Inflammatory macrophage treated with lipopolysaccharide for 4 hours (primary cell): Measurements from ENCODE around the gene PLXND1.
A peak's percentile ranks its signal among the peaks of the same experiment; 100 is the strongest.

Experiments used
- DNase-seq: peaks from one replicate; pipeline ENCODE4 v3.0.0-alpha.2; 2020

The PLXND1 gene

DNA sequence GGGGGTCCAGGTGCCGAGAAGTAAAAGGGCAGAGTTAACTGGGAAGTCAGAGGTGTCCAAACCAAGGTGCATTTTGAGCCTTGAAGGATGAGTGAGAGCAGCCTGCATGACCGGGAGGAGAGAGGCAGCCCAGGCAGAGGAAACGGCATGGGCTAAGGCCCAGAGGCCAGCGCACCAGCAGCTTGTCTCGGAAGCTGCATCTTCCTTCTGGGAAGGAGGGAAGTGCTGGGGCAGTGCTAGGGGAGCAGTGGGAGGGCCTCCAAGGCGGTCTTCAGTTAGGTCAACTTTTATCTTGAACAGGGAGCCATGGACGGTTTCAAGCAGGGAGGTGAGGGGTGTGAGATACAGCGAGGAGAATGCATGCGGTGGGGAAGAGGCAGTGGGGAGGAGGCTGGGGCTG is 62.5 kb downstream of the PLXND1 start:
- DNase-seq, result no peak

DNA sequence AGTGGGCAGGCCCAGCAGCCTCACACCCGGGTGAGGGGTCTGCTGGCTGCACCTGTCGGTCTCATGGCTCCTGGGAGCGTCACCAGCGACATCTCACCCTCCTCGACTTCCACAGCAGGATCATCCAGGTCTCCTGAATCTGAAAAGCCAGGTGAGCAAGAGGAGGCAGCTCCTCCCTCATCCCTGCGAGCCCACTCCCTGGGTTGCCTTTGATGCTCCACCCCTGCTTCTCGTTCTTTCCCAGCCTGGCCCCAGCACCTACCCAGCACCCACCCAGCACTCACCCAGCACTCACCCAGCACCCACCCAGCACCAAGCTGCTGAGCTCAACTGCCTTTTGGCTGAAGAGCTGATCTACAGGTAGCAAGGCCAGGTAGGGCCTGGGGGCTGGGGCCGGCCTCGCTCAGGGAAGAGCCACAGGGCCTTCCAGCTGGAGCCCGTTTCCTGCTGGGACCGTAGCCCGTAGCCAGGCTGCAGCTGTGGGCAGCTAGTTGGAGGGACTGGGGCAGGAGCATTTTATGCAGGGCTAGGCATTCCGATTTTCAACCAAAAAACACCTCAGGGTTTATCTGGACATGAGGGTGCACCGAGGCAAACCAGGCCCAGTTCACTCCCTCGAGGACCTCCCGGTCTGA is 63.2 kb downstream of the PLXND1 start, which contains the start of gene H1-8:
H1-8 (plus strand) TSS at position 20 of the 635 bp plus-strand sequence; CDS start at position 64, 44 bp downstream.
- no peak for DNase-seq

DNA sequence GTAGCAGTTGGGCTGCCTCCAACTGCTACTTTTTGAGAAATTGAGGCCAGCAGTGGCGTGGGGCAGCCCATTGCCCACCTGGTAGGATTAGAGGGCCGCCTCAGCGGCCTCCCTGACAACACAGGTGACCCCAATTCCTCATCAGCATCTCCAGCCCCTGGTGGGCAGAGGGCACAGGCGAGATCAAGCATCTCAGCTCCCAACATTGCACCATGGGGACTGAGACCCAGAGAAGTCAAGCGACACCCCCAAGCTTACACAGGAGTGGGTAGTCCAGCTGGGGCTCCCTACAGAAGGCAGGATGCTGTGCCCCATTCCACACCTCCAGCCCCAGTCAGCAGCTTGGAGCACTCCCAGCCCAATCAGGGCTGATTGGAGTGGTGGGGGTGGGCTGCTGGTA is 63.7 kb downstream of the PLXND1 start:
- no peak for DNase-seq

DNA sequence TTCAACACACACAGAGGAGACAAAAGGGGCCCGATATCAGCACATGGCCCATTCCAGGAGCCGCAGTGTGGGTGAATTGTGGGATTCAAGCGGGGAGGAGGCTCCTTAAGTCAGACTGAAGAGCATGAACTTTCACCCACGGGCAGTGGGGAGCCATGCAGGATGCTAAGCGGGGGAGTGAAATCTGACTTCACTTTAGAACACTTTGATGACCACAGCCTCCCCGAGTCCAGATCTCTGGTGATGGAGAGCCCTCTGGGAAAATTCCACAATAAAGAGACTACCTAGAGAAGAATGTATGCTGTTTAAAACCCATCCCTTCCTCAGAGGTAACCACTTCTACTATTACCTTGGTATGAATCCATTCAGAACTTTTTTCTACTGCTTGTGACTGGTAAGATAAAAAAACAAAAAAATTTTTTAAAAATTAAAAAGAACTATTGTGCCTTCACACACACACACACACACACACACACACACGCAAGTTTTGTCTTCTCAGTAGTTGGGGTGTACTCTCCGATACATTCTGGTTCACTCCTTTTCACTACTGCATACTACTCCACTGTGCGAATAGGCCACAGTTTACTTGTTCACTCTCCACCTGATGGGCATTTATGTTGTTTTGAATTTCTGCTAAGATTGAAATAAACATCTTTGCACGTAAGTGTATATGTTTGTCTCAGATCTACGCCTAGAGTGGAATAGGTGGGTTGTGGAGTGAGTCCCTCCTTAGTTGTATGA is 65.5 kb downstream of the PLXND1 start:
- DNase-seq, result no peak

DNA sequence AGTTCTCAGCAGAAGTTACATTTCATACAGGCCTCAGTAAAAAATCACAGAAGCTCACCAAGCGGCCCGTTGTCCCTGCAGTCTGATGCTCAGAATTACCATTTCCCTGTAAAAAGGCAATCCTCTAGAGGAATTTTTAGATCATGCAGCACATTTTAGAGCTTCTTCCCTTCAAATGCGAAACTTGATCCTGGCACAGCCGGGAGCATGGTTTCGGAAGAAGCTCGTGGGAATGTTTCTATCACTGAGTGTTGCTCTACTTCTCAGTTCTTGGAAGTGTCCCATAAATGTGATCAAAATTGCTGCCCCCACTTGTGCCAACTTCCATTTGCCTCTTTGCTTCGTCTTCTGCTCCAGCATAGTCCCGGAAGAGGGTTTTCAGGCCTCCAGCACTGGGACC is 67.3 kb downstream of the PLXND1 start:
- no peak for DNase-seq

DNA sequence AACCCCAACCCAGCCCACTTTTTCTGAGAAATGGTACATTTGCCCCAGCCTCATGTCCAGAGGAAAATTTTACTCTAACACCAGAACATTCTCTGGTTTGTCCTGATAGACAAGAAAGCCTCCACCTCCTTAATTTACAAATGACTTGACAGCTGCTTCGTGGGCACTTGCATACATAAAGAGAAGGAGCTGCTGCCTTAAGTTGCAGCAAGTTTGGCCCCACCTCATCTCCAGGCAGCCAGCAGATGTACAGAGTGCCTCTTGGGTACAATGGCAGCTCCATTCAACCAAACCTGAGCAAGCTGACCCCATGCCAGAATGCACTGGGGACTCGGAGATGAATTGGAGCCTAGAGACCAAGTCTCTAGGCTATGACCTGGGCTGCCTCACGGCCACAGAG is 69.7 kb downstream of the PLXND1 start:
- DNase-seq, result no peak

DNA sequence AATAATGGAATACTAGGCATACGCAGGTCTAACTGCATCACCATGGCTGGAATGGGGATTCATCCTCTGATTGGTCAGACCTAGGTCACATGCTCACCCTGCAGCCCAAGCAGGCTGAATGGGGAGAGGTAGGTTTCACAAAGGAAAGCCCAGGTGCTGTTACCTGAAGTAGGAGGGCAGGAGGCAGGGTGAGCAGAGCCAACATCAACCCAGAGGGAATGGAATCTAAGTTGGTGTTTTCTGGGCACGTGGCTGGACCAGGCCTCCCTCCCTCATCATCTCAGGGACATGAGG is 70.2 kb downstream of the PLXND1 start:
- DNase-seq, result no peak

DNA sequence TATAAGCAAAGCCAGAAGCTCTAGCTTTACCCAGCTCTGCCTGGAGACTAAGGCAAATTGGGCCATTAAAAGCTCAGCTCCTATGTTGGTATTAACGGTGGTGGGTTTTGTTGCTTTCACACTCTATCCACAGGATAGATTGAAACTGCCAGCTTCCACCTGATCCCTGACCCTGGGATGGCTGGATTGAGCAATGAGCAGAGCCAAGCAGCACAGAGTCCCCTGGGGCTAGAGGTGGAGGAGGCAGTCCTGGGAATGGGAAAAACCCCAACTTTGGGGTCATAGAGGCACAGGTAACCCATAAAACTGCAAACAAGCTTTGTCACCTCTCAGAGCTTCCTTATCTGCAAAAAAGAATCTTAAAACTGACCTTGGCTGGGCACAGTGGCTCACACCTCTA is 71.4 kb downstream of the PLXND1 start:
- DNase-seq, result no peak

DNA sequence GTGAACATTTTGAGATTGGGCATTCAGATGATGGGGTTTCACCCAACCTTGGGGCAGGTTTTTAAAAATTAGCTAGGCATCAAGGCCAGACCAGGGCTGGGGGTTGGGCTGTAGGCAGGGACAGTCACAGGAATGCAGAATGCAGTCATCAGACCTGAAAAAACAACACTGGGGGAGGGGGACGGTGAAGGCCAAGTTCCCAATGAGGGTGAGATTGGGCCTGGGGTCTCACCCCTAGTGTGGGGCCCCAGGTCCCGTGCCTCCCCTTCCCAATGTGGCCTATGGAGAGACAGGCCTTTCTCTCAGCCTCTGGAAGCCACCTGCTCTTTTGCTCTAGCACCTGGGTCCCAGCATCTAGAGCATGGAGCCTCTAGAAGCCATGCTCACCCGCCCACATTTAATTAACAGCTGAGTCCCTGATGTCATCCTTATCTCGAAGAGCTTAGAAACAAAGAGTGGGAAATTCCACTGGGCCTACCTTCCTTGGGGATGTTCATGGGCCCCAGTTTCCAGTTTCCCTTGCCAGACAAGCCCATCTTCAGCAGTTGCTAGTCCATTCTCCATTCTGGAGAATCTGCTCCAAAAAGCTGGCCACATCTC is 71.9 kb downstream of the PLXND1 start:
- peak; percentile 35 for DNase-seq

DNA sequence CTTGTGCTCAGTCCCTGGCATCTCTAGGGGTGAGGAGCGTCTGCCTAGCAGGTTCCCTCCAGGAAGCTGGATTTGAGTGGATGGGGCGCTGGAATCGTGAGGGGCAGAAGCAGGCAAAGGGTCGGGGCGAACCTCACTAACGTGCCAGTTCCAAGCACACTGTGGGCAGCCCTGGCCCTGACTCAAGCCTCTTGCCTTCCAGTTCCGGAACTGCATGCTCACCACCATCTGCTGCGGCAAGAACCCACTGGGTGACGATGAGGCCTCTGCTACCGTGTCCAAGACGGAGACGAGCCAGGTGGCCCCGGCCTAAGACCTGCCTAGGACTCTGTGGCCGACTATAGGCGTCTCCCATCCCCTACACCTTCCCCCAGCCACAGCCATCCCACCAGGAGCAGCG is 73.1 kb downstream of the PLXND1 start:
- DNase-seq, result no peak

DNA sequence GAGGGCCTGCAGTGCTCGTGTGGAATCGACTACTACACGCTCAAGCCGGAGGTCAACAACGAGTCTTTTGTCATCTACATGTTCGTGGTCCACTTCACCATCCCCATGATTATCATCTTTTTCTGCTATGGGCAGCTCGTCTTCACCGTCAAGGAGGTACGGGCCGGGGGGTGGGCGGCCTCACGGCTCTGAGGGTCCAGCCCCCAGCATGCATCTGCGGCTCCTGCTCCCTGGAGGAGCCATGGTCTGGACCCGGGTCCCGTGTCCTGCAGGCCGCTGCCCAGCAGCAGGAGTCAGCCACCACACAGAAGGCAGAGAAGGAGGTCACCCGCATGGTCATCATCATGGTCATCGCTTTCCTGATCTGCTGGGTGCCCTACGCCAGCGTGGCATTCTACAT is 74.2 kb downstream of the PLXND1 start:
- no peak for DNase-seq

DNA sequence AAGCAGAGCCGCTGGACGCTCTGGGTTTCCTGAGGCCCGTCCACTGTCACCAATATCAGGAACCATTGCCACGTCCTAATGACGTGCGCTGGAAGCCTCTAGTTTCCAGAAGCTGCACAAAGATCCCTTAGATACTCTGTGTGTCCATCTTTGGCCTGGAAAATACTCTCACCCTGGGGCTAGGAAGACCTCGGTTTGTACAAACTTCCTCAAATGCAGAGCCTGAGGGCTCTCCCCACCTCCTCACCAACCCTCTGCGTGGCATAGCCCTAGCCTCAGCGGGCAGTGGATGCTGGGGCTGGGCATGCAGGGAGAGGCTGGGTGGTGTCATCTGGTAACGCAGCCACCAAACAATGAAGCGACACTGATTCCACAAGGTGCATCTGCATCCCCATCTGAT is 74.8 kb downstream of the PLXND1 start:
- no peak for DNase-seq

DNA sequence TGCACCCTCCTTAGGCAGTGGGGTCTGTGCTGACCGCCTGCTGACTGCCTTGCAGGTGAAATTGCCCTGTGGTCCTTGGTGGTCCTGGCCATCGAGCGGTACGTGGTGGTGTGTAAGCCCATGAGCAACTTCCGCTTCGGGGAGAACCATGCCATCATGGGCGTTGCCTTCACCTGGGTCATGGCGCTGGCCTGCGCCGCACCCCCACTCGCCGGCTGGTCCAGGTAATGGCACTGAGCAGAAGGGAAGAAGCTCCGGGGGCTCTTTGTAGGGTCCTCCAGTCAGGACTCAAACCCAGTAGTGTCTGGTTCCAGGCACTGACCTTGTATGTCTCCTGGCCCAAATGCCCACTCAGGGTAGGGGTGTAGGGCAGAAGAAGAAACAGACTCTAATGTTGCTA is 75.7 kb downstream of the PLXND1 start:
- no peak for DNase-seq

DNA sequence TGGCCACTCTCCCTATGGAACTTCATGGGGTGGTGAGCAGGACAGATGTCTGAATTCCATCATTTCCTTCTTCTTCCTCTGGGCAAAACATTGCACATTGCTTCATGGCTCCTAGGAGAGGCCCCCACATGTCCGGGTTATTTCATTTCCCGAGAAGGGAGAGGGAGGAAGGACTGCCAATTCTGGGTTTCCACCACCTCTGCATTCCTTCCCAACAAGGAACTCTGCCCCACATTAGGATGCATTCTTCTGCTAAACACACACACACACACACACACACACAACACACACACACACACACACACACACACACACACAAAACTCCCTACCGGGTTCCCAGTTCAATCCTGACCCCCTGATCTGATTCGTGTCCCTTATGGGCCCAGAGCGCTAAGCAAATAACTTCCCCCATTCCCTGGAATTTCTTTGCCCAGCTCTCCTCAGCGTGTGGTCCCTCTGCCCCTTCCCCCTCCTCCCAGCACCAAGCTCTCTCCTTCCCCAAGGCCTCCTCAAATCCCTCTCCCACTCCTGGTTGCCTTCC is 76.2 kb downstream of the PLXND1 start:
- DNase-seq, result peak; percentile 37

DNA sequence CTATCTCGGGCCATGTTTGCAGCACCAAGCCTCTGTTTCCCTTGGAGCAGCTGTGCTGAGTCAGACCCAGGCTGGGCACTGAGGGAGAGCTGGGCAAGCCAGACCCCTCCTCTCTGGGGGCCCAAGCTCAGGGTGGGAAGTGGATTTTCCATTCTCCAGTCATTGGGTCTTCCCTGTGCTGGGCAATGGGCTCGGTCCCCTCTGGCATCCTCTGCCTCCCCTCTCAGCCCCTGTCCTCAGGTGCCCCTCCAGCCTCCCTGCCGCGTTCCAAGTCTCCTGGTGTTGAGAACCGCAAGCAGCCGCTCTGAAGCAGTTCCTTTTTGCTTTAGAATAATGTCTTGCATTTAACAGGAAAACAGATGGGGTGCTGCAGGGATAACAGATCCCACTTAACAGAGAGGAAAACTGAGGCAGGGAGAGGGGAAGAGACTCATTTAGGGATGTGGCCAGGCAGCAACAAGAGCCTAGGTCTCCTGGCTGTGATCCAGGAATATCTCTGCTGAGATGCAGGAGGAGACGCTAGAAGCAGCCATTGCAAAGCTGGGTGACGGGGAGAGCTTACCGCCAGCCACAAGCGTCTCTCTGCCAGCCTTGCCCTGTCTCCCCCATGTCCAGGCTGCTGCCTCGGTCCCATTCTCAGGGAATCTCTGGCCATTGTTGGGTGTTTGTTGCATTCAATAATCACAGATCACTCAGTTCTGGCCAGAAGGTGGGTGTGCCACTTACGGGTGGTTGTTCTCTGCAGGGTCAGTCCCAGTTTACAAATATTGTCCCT is 76.9 kb downstream of the PLXND1 start:
- no peak for DNase-seq

DNA sequence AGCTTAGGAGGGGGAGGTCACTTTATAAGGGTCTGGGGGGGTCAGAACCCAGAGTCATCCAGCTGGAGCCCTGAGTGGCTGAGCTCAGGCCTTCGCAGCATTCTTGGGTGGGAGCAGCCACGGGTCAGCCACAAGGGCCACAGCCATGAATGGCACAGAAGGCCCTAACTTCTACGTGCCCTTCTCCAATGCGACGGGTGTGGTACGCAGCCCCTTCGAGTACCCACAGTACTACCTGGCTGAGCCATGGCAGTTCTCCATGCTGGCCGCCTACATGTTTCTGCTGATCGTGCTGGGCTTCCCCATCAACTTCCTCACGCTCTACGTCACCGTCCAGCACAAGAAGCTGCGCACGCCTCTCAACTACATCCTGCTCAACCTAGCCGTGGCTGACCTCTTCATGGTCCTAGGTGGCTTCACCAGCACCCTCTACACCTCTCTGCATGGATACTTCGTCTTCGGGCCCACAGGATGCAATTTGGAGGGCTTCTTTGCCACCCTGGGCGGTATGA is 77.8 kb downstream of the PLXND1 start, which contains the start of gene RHO:
RHO (plus strand) TSS at position 51 of the 512 bp plus-strand sequence; CDS start at position 146, 95 bp downstream.
- peak; percentile 50 for DNase-seq

DNA sequence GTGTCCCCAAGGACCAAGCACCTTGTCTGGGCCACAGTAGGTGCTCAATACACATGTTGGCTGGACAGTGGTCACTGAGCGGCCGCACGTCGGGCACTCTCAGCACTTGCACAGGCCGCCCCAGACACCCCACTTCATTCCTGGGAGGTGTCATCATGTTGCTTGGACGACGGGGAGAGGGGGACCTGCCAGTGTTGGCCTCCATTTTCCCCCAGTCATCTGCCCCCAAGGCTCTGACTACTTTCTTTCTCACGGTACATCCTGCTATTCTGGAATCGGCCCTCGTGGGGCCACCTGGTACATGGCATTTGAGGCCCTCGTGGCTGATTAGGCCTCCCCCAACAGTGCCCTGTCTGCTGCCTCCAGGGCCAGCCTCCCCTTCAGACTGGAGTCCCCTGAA is 79.2 kb downstream of the PLXND1 start:
- no peak for DNase-seq

DNA sequence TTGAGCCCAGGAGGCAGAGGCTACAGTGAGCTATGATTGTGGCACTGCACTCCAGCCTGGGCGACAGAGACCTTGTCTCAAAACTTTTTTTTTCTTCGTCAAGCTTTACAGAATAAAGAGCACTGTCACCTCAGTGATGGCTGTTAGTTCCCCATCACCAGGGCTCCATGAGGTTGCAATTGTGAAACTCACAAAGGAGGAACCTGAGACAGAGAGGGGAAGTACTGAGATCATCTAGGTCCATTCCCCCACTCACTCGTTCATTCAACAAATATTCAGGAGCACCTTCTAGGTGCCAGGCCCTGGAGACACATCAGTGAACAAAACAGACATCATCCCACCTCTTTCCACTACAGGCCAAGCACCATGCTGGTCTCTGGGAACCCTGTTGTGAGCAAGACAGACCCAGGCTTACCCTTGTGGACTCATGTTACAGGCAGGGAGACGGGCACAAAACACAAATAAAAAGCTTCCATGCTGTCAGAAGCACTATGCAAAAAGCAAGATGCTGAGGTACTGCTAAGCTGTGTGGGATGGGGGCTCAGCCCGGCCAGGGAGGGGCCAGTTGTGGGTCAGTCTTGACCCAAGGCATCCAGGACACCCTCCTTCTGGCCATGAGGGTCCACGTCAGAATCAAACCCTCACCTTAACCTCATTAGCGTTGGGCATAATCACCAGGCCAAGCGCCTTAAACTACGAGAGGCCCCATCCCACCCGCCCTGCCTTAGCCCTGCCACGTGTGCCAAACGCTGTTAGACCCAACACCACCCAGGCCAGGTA is 80.2 kb downstream of the PLXND1 start:
- DNase-seq, result peak; percentile 94

DNA sequence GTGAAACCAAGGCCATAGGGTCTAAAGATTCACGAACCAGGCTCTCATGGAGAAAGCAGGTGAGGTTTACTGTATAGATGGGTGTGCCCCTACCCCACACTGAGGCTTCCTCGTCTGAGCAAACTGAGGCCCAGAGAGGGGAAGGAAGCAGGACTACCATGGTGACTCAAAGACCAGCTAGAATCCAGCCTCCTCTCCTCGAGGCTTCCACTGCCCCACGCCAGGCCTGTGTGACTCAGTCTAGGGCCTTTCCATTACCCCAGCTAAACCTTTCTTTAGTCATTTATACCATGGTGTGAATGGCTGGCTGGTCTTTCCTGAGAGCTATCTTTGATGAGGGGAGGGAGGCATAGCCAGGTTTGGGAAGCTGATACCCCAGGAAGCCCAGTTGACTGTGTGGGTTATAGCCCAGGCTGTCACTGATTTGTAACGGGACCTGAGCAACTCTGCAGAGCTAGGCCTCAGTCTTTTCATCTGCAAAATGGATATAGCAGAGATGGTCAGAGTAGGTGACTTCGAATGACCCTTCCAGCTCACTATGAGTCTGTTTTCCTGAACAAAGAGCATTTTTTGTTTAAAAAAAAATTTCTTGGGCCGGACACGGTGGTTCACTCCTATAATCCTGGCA is 81.0 kb downstream of the PLXND1 start:
- DNase-seq, result peak; percentile 95

DNA sequence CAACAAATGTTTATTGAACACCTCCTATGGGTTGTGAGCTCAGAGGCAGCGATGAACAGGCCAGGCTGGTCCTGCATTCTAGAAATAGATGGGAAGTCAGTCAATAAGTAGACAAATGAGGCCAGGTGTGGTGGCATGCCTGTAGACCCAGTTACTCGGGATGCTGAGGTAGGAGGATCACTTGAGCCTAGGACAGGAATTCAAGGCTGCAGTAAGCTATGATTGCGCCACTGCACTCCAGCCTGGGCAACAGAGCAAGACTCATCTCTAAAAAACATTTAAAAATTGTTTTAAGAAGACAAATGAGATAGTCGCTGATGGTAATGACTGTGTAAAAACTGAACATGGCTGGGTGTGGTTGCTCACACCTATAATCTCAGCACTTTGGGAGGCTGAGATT is 82.4 kb downstream of the PLXND1 start:
- no peak for DNase-seq

DNA sequence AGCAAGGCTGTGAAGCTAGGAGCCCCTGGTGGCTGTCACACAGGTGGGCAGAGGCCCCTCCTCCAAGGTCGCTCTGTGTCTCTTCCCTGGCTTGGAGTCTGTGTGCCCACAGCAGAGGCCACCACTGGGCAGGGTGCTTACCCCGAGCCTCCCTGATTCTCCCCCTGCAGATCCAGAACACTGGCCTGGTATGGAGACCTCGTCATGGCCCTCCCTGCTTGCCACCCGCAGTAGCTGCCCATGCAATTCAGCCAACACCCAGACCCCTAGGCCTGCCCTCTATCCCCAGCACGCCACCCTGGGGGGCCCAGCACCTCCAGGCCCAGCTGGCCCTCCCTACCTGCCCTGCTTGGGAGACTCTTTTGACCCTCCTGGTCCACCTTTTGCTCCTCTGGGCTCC is 83.5 kb downstream of the PLXND1 start:
- DNase-seq, result no peak

DNA sequence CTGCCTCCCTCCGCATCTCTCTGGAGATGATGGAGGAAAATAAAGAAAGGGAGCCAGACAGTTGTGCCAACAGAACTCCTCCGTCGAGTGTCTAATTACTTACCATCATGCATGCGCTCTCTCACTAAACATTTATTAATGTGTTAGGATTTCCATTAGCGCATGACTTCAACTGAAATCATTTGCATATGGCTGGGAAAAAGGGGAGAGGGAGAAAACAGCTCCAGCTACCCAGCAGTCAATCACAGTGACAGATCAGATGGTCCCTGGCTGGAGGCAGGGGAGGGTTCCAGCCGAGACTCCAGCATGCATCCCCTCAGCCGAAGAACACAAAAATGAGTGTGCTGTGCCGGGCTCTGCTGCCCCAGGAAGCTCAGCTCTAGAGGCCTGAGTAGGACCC is 84.9 kb downstream of the PLXND1 start:
- no peak for DNase-seq
